Cardiac fibroblast (primary cell): ENCODE data around the gene CA10.

Source experiments
- DNase-seq, 2 donors: peaks; one replicate each; pipeline versions ENCODE4 v3.0.0 to v3.0.0-alpha.2; 2010; ENCODE audit warnings: low read depth in 2 of 2
- H3K4me3 ChIP-seq, 2 donors: replicated peaks in 1 of 2; 1 replicate in 1 of 2; 2 replicates in 1 of 2; pipeline ENCODE4 v1.5.1; 2011; ENCODE audit warnings: low read depth in 2 of 2, low read length in 2 of 2, mild to moderate bottlenecking in 2 of 2, moderate library complexity in 1 of 2
- CTCF ChIP-seq: IDR thresholded peaks from one replicate; pipeline ENCODE4 v1.5.1; 2011; ENCODE audit warnings: low read depth, mild to moderate bottlenecking, low read length, inconsistent platforms

CA10 gene

GRCh38 chr17:52041123-52041617, 117.3 kb downstream of the CA10 start:
- no peak overlapping the region for H3K4me3 ChIP-seq
- TF ChIP-seq CTCF = no peak
- no peak for DNase-seq

- no peak overlapping the region for H3K4me3 ChIP-seq
- no peak for DNase-seq
- no peak for TF ChIP-seq CTCF
These were observed 122.1 kb downstream of the CA10 start for GRCh38 chr17:52036416-52036815.

- H3K4me3 ChIP-seq = no peak overlapping the region
- no peak for DNase-seq
- no peak for TF ChIP-seq CTCF
These were observed 123.1 kb downstream of the CA10 start for GRCh38 chr17:52035336-52035915.

- DNase-seq = no peak
- no peak for TF ChIP-seq CTCF
- H3K4me3 ChIP-seq = no peak overlapping the region
These were observed 126.1 kb downstream of the CA10 start for GRCh38 chr17:52032454-52032853.

GRCh38 chr17:52030052-52030451, 128.5 kb downstream of the CA10 start:
- TF ChIP-seq CTCF = no peak
- no peak overlapping the region for H3K4me3 ChIP-seq
- DNase-seq = no peak

- TF ChIP-seq CTCF = no peak
- H3K4me3 ChIP-seq = no peak overlapping the region
- DNase-seq = peak; percentile 4 to 59
These were observed 130.8 kb downstream of the CA10 start for GRCh38 chr17:52027620-52028295.
